GM18526 (cell line): ENCODE measurements around the gene RAE1.

Experiments used
- POLR2A ChIP-seq: IDR thresholded peaks from 3 replicates; pipeline ENCODE4 v1.6.1; 2011; ENCODE audit not compliant: insufficient read length; ENCODE audit errors: extremely low read depth

RAE1 gene

DNA sequence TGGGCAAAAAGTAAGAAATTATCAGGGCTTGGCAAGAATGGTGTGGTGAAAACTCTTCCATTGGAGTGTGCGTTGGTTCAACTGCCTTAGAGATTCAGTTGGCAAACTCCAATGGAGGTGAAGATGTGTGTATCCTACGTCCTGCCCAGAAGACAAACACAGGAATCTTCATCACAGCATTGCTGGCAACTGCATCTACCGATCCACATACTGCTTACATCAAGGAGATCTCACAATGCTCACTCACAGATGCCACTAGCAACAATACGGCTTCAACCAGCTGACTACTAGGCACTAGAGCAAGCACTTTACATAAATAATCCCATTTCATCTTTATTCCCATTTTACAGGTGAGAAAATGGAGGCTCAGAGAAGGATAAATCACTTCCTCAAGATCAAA, 31.5 kb upstream of the RAE1 start:
- no peak for TF ChIP-seq POLR2A

DNA sequence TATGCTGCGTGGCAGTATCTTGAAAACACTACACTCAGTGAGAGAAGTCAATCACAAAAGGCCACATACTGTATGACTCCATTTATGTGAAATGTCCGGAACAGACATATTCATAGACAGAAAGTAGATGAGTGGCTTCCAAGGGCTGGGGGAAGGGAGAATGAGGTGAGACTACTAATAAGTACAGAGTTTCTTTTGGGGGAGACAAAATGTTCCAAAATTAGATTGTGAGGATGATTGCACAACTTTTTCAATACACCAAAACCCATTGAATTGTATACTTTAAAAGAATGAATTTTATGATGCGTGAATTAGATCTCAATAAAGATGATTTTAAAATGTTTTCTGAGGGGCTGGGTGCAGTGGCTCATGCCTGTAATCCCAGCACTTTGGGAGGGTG, 30.7 kb upstream of the RAE1 start:
- no peak for TF ChIP-seq POLR2A

- TF ChIP-seq POLR2A: no peak
Measured at GRCh38 chr20:57321142-57321541, 29.9 kb upstream of the RAE1 start.

DNA sequence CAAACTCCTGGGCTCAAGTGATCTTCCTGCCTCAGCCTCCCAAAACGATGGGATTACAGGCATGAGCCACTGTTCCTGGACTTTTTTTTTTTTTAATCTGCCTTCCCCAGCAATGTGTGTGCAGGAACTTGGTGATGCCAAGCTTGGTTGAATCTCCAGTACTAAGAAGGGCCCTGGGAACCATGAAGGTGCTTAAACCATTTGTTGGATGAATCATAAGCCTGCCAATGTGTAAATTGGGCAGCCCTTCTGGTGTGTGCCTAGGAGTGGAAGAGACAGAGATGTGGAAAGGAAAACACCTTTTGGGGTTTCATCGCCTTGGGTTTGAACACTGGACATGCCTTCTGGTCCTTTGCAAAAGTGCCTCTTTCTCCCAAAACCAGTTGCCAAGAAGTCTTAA, 28.6 kb upstream of the RAE1 start:
- no peak for TF ChIP-seq POLR2A

DNA sequence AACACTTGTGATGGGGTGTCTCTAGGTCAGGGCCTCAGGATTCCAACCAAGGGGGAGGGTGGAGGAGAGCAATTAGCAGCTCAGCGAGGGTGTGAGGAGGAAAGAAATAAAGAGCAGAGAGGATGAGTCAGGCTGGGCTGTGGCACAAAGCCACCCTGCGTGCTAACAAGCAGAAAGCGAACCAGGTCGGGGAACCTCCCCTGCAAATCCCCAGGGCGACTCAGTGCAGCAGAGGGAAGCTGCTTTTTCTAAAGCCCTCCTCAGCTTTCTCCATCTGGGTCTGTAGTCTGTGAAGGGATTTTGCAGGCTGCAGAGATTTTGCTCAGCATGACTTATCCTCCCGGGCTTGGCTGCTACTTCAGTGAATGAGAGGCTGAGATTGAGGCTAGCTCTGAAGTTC, 28.0 kb upstream of the RAE1 start:
- no peak for TF ChIP-seq POLR2A

DNA sequence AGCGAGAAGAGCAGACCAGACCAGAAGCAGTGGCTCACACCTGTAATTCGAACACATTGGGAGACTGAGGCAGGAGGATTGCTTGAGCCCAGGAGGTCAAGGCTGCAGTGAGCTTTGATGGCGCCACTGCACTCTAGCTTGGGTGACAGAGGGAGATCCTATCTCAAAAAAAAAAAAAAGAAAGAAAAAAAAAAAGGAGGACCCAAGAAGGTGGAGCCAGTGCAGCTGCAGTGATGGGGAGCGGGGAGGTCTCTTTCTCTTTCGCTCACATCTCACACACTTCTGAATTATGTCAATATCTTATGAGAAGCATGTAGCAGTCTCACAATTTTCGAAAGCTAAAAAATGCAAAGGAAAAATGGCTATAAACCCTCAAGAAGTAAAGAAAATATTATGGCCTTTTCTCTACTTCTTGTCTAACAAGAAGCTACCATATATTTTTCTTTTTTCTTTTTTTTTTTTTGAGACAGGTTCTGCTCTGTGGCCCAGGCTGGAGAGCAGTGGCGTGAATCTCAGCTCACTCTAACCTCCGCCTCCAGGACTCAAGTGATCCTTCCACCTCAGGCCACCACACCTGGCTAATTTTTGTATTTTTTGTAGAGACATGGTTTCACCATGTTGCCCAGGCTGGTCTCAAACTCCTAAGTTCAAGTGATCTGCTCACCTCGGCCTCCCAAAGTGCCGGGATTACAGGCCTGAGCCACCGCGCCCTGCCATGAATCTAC, 25.3 kb upstream of the RAE1 start:
- no peak for TF ChIP-seq POLR2A

- TF ChIP-seq POLR2A: no peak
Measured at GRCh38 chr20:57326667-57327455, 24.2 kb upstream of the RAE1 start.

DNA sequence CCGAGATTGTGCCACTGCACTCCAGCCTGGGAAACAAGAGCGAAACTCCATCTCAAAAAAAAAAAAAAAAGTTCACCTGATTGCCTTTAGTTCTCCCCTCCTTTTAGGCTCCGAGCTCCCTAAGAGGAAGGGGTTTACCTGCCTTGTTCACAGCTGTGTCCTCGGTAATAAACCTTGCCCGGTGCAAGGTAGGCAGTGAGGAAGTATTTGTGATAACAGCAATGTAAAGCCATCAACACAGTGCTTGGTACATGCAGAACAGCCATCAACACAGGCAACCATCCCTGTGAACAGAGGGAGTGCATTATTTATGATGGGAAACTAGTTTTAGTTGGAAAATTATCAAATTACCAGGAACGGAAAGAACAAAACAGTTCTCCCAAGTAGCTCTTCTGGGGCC, 23.2 kb upstream of the RAE1 start:
- TF ChIP-seq POLR2A: no peak

- TF ChIP-seq POLR2A: no peak
Measured at GRCh38 chr20:57329608-57330221, 21.3 kb upstream of the RAE1 start, which contains the start of gene SPO11. Gene SPO11, plus strand, starts transcription at chr20:57329803. Its CDS starts 65 bp downstream, at chr20:57329868.

GRCh38 chr20:57330998-57331397, 20.1 kb upstream of the RAE1 start:
- no peak for TF ChIP-seq POLR2A

- no peak for TF ChIP-seq POLR2A
Measured at GRCh38 chr20:57332105-57333089, 18.7 kb upstream of the RAE1 start.

DNA sequence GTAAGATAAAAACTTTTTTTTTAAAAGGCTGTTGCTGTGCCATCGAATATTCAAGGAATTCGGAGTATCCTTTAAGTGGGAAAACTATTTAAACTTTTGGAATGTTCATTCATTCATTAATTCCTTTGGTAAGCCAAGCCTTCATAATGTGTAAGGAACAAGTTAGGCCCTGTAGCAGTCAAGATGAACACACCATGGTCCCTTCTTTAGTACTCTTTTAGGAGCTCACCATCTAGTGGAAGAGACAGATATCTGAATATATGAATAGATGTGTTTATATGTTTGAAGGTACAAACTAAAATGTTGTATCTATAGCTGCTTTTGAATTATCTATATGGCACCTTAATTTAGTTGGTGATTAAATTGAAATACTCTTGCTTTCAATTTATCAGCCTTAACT, 15.7 kb upstream of the RAE1 start:
- no peak for TF ChIP-seq POLR2A

- TF ChIP-seq POLR2A: no peak
Measured at GRCh38 chr20:57341663-57342062, 9.4 kb upstream of the RAE1 start.

GRCh38 chr20:57342829-57343228, 8.2 kb upstream of the RAE1 start:
- no peak for TF ChIP-seq POLR2A

- TF ChIP-seq POLR2A: no peak
Measured at GRCh38 chr20:57346477-57346876, 4.6 kb upstream of the RAE1 start.
